Neuronal stem cell (in vitro differentiated cells): Measurements from ENCODE around the gene EBI3. TPM values are rescaled to one million over a fixed set of nuclear protein-coding genes. Genes with fewer than 3 reads are reported as not detected.

ENCODE experiments used
- DNase-seq: peaks from one replicate; pipeline ENCODE4 v3.0.0-alpha.2; 2013; ENCODE audit warnings: low spot score
- H2AFZ ChIP-seq: one replicate; pipeline ENCODE4 v1.6.1; 2013; ENCODE audit warnings: mild to moderate bottlenecking, low read length, inconsistent platforms
- H2AK5ac ChIP-seq: 2 replicates; pipeline ENCODE4 v1.6.1; 2013; ENCODE audit warnings: low read depth, mild to moderate bottlenecking, inconsistent platforms, low read length, moderate library complexity, mixed read lengths
- H2BK120ac ChIP-seq: 2 replicates; pipeline ENCODE4 v1.6.1; 2013; ENCODE audit warnings: low read depth, mild to moderate bottlenecking, inconsistent platforms, low read length, moderate library complexity, mixed read lengths
- H2BK12ac ChIP-seq: one replicate; pipeline ENCODE4 v1.6.1; 2013; ENCODE audit warnings: low read length, inconsistent platforms
- H2BK15ac ChIP-seq: 2 replicates; pipeline ENCODE4 v1.6.1; 2013; ENCODE audit warnings: mild to moderate bottlenecking, low read length, inconsistent platforms, mixed read lengths
- H2BK5ac ChIP-seq: one replicate; pipeline ENCODE4 v1.6.1; 2013; ENCODE audit warnings: inconsistent platforms, mild to moderate bottlenecking, low read length, moderate library complexity
- H3K14ac ChIP-seq: one replicate; pipeline ENCODE4 v1.6.1; 2013; ENCODE audit warnings: low read length, inconsistent platforms
- H3K18ac ChIP-seq: 2 replicates; pipeline ENCODE4 v1.6.1; 2013; ENCODE audit warnings: low read length, inconsistent platforms
- H3K23ac ChIP-seq: 2 replicates; pipeline ENCODE4 v1.6.1; 2013; ENCODE audit warnings: low read depth, mild to moderate bottlenecking, mixed read lengths, low read length, inconsistent platforms; ENCODE audit not compliant: poor library complexity
- H3K27ac ChIP-seq: replicated peaks from 3 replicates; pipeline ENCODE4 v1.5.1; 2013; ENCODE audit warnings: low read length, inconsistent platforms
- H3K27me3 ChIP-seq, 3 experiments: 2 replicates each; pipeline ENCODE4 v1.6.1; 2013; ENCODE audit warnings: low read length in 3 of 3, mild to moderate bottlenecking in 2 of 3, inconsistent platforms in 1 of 3, low read depth in 1 of 3, mixed read lengths in 1 of 3, moderate library complexity in 1 of 3; ENCODE audit not compliant: control insufficient read depth in 3 of 3, insufficient read depth in 3 of 3
- H3K36me3 ChIP-seq, 2 donors: replicated peaks in 1 of 2; 2 replicates each; pipeline ENCODE4 v1.6.1; 2013; ENCODE audit warnings: low read length in 2 of 2; ENCODE audit not compliant: control insufficient read depth in 2 of 2, insufficient read depth in 2 of 2
- H3K4ac ChIP-seq: 2 replicates; pipeline ENCODE4 v1.6.1; 2013; ENCODE audit warnings: inconsistent platforms, mild to moderate bottlenecking, low read length, moderate library complexity
- H3K4me1 ChIP-seq, 2 donors: 1 replicate in 1 of 2; 2 replicates in 1 of 2; pipeline ENCODE4 v1.6.1; 2013; ENCODE audit warnings: low read length in 2 of 2, low read depth in 1 of 2; ENCODE audit not compliant: control insufficient read depth in 2 of 2, insufficient read depth in 1 of 2
- H3K4me2 ChIP-seq: one replicate; pipeline ENCODE4 v1.6.1; 2013; ENCODE audit warnings: mild to moderate bottlenecking, low read length, inconsistent platforms; ENCODE audit not compliant: insufficient read depth, poor library complexity, severe bottlenecking
- H3K4me3 ChIP-seq, 2 donors: 2 replicates each; pipeline ENCODE4 v1.5.1; 2013; ENCODE audit warnings: low read length in 2 of 2, mild to moderate bottlenecking in 2 of 2, inconsistent platforms in 1 of 2, moderate library complexity in 1 of 2
- H3K79me1 ChIP-seq: one replicate; pipeline ENCODE4 v1.6.1; 2013; ENCODE audit warnings: low read depth, mild to moderate bottlenecking, inconsistent platforms, low read length, moderate library complexity
- H3K9ac ChIP-seq: one replicate; pipeline ENCODE4 v1.6.1; 2013; ENCODE audit warnings: mild to moderate bottlenecking, low read depth, low read length, inconsistent platforms; ENCODE audit not compliant: poor library complexity
- H3K9me3 ChIP-seq, 2 donors: replicated peaks in 1 of 2; 2 replicates each; pipeline versions ENCODE3 to v1.6.1; 2013; ENCODE audit warnings: low read length in 2 of 2, mild to moderate bottlenecking in 2 of 2, inconsistent platforms in 1 of 2, low read depth in 1 of 2, mixed read lengths in 1 of 2, moderate library complexity in 1 of 2; ENCODE audit not compliant: control insufficient read depth in 2 of 2, insufficient read depth in 1 of 2
- H4K8ac ChIP-seq: one replicate; pipeline ENCODE4 v1.6.1; 2013; ENCODE audit warnings: low read depth, mild to moderate bottlenecking, inconsistent platforms, low read length, moderate library complexity
- H4K91ac ChIP-seq: one replicate; pipeline ENCODE4 v1.6.1; 2013; ENCODE audit warnings: low read length, low read depth, mild to moderate bottlenecking, inconsistent platforms; ENCODE audit not compliant: poor library complexity
- WGBS, 2 donors: extraction: QIAGEN DNeasy Blood & Tissue Kit; methylation state at CpG; one replicate each; pipeline ENCODE4 v1.1.7; 2013; ENCODE audit warnings: missing lambda C conversion rate in 2 of 2, mixed read lengths in 1 of 2; ENCODE audit not compliant: insufficient read length in 2 of 2, insufficient replicate concordance in 1 of 2; ENCODE audit errors: extremely low coverage in 2 of 2; 5-methylcytosine and 5-hydroxymethylcytosine counted together
- polyA plus RNA-seq, 2 experiments: library from polyadenylated mRNA; stranded (reverse); fragments of 200-250 nt; gene quantifications; one replicate each; pipeline ENCODE4 v1.2.3, GENCODE V29; 2013

Gene EBI3
- 0.06 TPM for polyA plus RNA-seq (2013, experiment 1 of 2)
- polyA plus RNA-seq (2013, experiment 2 of 2) = 0.03 TPM

DNA sequence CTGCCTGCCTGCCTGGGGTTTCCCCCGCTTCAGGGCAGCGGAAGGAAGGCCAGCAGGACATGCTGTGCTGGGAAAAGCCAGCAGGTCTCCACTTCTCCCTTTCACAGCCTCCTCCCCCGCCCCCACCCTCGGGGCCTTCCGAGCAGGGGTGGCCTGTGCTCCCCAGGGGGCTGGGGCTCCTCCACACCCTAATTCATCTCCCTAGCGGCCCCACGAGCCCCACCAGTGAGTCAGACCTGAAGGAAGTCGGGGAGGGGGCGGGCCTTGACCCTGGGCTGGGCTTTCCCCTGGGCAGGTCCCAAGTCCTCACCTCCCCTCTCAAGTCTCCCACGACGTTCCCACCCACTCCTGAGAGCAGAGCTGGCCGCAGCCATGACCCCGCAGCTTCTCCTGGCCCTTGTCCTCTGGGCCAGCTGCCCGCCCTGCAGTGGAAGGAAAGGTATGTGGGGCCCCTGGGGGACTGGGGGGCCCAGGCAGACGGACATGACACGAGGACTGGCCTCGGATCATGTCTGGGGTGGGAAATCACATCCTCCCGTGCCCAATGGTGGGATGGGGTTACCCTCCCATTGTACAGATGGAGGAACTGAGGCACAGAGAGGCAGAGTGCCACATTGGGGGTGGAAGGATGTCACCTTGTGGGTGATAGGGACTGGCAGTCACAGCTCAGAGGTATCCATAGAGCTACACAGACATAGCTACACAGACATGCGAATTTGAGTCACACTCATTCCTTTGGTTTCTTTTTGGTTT, at the start of gene EBI3:
Gene EBI3 (plus strand): TSS at position 345 of the 753 bp plus-strand sequence. CDS start 28 bp downstream, at position 373.
- no peaks in the 10 kb centered on the region for H3K27me3 ChIP-seq
- peak within 1 kb of the TSS; percentile 0 for H4K8ac ChIP-seq
- H3K23ac ChIP-seq = peak within 1 kb of the TSS; percentile 22
- H3K4ac ChIP-seq = no peak within 1 kb of the TSS
- peak within 1 kb of the TSS; percentile 72 for H3K18ac ChIP-seq
- peaks cover 0 to 2% of the 10 kb centered on the region in 2 donors for H3K9me3 ChIP-seq
- H2BK15ac ChIP-seq = peak within 1 kb of the TSS; percentile 32
- H3K9ac ChIP-seq = peak within 1 kb of the TSS; percentile 22
- H2BK5ac ChIP-seq = no peak within 1 kb of the TSS
- H2AK5ac ChIP-seq = peak within 1 kb of the TSS; percentile 16
- peaks cover 0 to 4% of the 10 kb centered on the region in 2 donors for H3K4me1 ChIP-seq
- WGBS, 2 donors = no CpG with 5 or more reads among the region's 19 CpGs
- no peak within 1 kb of the TSS for H2BK12ac ChIP-seq
- no peaks in the 10 kb centered on the region for H3K79me1 ChIP-seq
- H4K91ac ChIP-seq = no peak within 1 kb of the TSS
- peak within 1 kb of the TSS; percentile 86 for H2AFZ ChIP-seq
- H2BK120ac ChIP-seq = no peak within 1 kb of the TSS
- DNase-seq = no peak
- no peak within 1 kb of the TSS for H3K4me3 ChIP-seq
- H3K27ac ChIP-seq = no peak within 1 kb of the TSS
- H3K14ac ChIP-seq = no peak within 1 kb of the TSS
- no peaks in the 10 kb centered on the region for H3K36me3 ChIP-seq
- no peak within 1 kb of the TSS for H3K4me2 ChIP-seq

DNA sequence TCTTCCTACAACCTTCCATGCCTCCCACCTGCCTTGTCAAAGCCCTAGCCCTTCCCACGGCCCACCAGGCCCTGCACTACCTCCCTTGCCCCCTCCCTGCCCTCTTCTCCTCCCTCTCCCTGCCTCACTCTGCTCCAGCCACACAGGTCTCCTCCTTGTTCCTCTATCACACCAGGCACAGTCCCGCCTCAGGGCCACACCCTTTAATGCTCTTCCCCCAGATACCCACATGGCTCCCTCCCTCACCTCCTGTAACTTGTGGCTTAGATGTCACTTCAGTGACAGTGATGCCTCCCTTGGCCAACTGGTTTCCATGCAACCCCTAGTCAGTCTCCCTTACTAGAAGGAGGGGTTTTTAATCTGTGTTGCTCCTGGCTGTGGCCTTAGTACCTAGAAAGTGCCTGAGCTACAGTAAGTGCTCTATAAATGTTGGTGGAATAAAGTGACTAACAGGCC, 48.2 kb upstream of the EBI3 start:
- no peak overlapping the region for H2AFZ ChIP-seq
- H4K91ac ChIP-seq = no peak overlapping the region
- H2BK5ac ChIP-seq = no peak overlapping the region
- H3K27me3 ChIP-seq = no peaks in the 10 kb centered on the region
- H2BK15ac ChIP-seq = no peak overlapping the region
- H3K4me3 ChIP-seq = peak overlapping the region in 1 of 2 donors; percentile 88
- no peak overlapping the region for H4K8ac ChIP-seq
- H3K9ac ChIP-seq = no peak overlapping the region
- peaks cover 7% of the 10 kb centered on the region for H3K79me1 ChIP-seq
- H3K14ac ChIP-seq = no peak overlapping the region
- H2AK5ac ChIP-seq = no peak overlapping the region
- peaks cover 0 to 5% of the 10 kb centered on the region in 2 donors for H3K4me1 ChIP-seq
- DNase-seq = no peak
- no peak overlapping the region for H3K18ac ChIP-seq
- H3K9me3 ChIP-seq = no peaks in the 10 kb centered on the region
- no peak overlapping the region for H2BK12ac ChIP-seq
- no peak overlapping the region for H3K4ac ChIP-seq
- no peak overlapping the region for H2BK120ac ChIP-seq
- no CpG with 5 or more reads among the region's 2 CpGs for WGBS, 2 donors
- H3K36me3 ChIP-seq = peaks cover 5 to 35% of the 10 kb centered on the region in 2 donors
- H3K27ac ChIP-seq = no peak overlapping the region
- H3K23ac ChIP-seq = no peak overlapping the region
- H3K4me2 ChIP-seq = no peak overlapping the region

DNA sequence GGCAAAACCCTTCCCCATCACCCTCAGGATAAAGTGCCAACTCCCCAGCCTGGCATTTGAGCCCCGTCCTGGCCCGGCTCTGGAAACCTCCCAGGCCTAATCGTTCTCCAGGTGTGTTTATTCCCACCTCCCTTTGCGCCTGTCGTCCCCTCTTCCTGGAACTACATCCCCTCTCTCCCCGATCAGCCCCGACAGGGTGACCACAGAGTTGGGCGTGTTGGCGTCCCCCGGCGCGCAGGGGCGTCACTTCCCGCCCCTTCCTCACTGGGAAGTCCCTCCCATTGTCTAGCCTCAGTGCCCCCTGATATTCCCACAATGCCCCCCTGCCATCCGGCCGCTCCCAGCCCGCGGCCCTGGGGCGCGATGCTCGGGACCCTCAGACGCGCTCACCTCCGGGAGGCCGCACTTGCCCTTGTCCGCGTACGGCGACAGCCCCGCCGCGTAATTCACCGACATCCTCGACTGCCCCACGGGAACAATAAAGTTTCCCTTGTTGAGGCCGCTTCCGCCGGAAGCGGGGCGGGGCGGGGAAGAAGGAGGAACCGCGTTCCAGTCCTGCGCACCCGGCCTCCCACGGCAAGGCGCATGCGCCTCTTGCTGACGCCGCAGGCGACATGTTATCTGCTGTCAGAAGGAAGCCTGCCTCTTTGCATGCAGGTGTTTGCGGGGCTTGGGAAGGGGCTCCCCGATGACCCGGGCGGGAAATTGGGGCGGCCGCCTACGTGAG, 47.1 kb upstream of the EBI3 start, which contains the start of the genes ANKRD24 and SIRT6:
Gene ANKRD24 (plus strand): TSS at position 606 of the 727 bp plus-strand sequence. CDS start 3,737 bp downstream, outside the sequence.
Gene SIRT6 (minus strand): TSS at position 480 of the 727 bp plus-strand sequence. CDS start 24 bp downstream, at position 456.
- H2BK12ac ChIP-seq = no peak within 1 kb of the TSS
- peak within 1 kb of the TSS; percentile 93 for H2AFZ ChIP-seq
- no peak within 1 kb of the TSS for H2BK120ac ChIP-seq
- no peaks in the 10 kb centered on the region for H3K9me3 ChIP-seq
- peaks cover 7% of the 10 kb centered on the region for H3K79me1 ChIP-seq
- no peaks in the 10 kb centered on the region for H3K27me3 ChIP-seq
- no CpG with 5 or more reads among the region's 58 CpGs for WGBS, 2 donors
- H4K8ac ChIP-seq = no peak within 1 kb of the TSS
- H4K91ac ChIP-seq = no peak within 1 kb of the TSS
- H3K14ac ChIP-seq = no peak within 1 kb of the TSS
- H3K4me1 ChIP-seq = peaks cover 0 to 7% of the 10 kb centered on the region in 2 donors
- H3K9ac ChIP-seq = peak within 1 kb of the TSS; percentile 87
- H2AK5ac ChIP-seq = peak within 1 kb of the TSS; percentile 67
- peak within 1 kb of the TSS; percentile 71 for H3K18ac ChIP-seq
- peak within 1 kb of the TSS; percentile 33 for H2BK5ac ChIP-seq
- H3K36me3 ChIP-seq = peaks cover 5 to 27% of the 10 kb centered on the region in 2 donors
- H3K27ac ChIP-seq = no peak within 1 kb of the TSS
- no peak within 1 kb of the TSS for H2BK15ac ChIP-seq
- H3K4ac ChIP-seq = no peak within 1 kb of the TSS
- H3K23ac ChIP-seq = peak within 1 kb of the TSS; percentile 29
- peak within 1 kb of the TSS; percentile 88 to 95 for H3K4me3 ChIP-seq
- DNase-seq = peak; percentile 86
- peak within 1 kb of the TSS; percentile 85 for H3K4me2 ChIP-seq
